ENCODE results near the gene TMEM30A. TPM values are rescaled to one million over a fixed set of nuclear protein-coding genes. Genes with fewer than 3 reads are reported as not detected.

The TMEM30A gene
- total RNA-seq, 1 experiment from 2014 or later, result 36.8 TPM

DNA sequence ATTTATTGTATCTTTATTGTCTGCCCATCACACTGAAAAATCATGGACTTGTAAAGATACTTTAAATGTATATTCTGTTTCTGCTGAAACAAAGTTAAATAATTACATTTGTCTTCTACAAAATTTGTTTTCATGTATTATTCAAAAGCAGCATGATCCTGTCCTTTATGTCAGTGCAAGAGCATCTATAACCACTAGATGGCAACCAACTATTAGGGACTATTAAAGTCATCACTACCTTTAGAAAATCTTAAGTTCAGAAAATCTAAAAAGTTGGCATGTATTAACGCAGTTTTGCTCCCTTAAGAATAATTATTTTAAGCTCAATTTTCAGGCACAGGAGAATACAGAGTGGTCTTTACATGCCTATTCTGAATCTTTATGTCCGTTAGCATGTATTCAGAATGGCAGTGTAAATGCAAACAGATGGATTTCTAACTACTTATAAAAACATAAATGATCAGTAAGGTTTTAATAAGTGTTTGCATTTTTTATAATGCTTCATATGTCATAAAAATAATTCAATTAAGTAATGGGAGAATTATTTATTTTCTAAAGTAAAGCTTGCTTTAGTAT is 17.8 kb downstream of the TMEM30A start:
- Histone ChIP-seq H3K9me2 (replicated peaks; ENCODE audit: low read length) (no peaks in the 10 kb centered on the region), H3K4me1 (ENCODE audit: insufficient read depth, low read length) (peaks cover 6% of the 10 kb centered on the region; the same call in 1 of the 2 replicates), H3K79me2 (ENCODE audit: low read length) (peaks cover 55% of the 10 kb centered on the region), H3K36me3 (ENCODE audit: low read depth, low read length) (0 out of 2 replicates have a peak, but pooled peaks cover 4% of the 10 kb centered on the region), H3K9me3 (ENCODE audit: low read length) (no peaks in the 10 kb centered on the region), H3K27me3 (ENCODE audit: low read length) (no peaks in the 10 kb centered on the region), H3K27ac (ENCODE audit: low read length) (no peak overlapping the region), H4K20me1 (ENCODE audit: low read length) (no peaks in the 10 kb centered on the region), H3K9ac (ENCODE audit: low read length) (no peak overlapping the region), H2AFZ (ENCODE audit: low read length) (no peak overlapping the region), H3F3A (ENCODE audit: low read length, unreplicated experiment) (no peaks in the 10 kb centered on the region), H3K4me2 (ENCODE audit: low read length) (no peak overlapping the region), H3K4me3 (ENCODE audit: low read length) (no peak overlapping the region)
- BruUV-seq (replicated peaks), result no TSS peak
- TF ChIP-seq, protein P1, sequence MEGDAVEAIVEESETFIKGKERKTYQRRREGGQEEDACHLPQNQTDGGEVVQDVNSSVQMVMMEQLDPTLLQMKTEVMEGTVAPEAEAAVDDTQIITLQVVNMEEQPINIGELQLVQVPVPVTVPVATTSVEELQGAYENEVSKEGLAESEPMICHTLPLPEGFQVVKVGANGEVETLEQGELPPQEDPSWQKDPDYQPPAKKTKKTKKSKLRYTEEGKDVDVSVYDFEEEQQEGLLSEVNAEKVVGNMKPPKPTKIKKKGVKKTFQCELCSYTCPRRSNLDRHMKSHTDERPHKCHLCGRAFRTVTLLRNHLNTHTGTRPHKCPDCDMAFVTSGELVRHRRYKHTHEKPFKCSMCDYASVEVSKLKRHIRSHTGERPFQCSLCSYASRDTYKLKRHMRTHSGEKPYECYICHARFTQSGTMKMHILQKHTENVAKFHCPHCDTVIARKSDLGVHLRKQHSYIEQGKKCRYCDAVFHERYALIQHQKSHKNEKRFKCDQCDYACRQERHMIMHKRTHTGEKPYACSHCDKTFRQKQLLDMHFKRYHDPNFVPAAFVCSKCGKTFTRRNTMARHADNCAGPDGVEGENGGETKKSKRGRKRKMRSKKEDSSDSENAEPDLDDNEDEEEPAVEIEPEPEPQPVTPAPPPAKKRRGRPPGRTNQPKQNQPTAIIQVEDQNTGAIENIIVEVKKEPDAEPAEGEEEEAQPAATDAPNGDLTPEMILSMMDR (conservative IDR thresholded peaks at IDR 0.05; ENCODE audit: low read depth, low read length), result peak; percentile 79
- no peak for TF ChIP-seq EZH2phosphoT487 (IDR thresholded peaks at IDR 0.05; ENCODE audit: borderline replicate concordance, low read length)
- ChIA-PET CTCF (interaction anchor here (0.6 to 1.4 kb wide), 3 partner anchors 258 to 280 kb away, joined by 3 to 7 read pairs (median 4); no protein-coding TSS in a partner anchor), POLR2A (ENCODE audit: unreplicated experiment) (interaction anchor here (0.6 kb wide), 1 partner anchor 487 kb away, joined by 4 read pairs; no protein-coding TSS in a partner anchor)
- peak; percentile 67 for DNase-seq
- intact Hi-C loops (cut with micrococcal nuclease), result loop anchor here (1.0 to 5.0 kb wide), 4 partner anchors 18 to 259 kb away; no protein-coding TSS in a partner anchor
- peak; percentile 60 for ATAC-seq

DNA sequence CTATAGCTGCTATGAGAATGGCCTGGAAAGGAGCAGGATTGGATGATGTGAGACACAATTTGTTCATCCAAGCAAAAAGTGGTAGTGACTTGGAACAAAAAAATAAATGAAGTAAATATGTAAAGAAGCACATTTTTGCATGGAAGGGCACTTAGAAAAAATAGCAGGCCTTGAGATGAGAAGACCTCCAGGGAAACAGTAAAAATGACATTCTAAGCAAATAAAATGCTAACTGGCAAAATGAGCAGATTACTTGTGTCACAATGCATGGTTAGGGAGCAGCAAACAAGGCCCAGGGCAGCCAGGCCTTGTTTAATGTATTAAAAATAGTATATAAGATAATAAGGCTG is 21.2 kb downstream of the TMEM30A start:
- Histone ChIP-seq H3K9ac (ENCODE audit: low read length) (no peak overlapping the region), H3K9me3 (ENCODE audit: low read length) (no peaks in the 10 kb centered on the region), H3K36me3 (ENCODE audit: low read depth, low read length) (0 out of 2 replicates have a peak, but pooled peaks cover 5% of the 10 kb centered on the region), H3F3A (ENCODE audit: low read length, unreplicated experiment) (no peaks in the 10 kb centered on the region), H3K4me3 (ENCODE audit: low read length) (no peak overlapping the region), H3K4me1 (ENCODE audit: insufficient read depth, low read length) (peaks cover 3% of the 10 kb centered on the region; the same call in 1 of the 2 replicates), H2AFZ (ENCODE audit: low read length) (no peak overlapping the region), H3K9me2 (replicated peaks; ENCODE audit: low read length) (no peaks in the 10 kb centered on the region), H3K79me2 (ENCODE audit: low read length) (peaks cover 24% of the 10 kb centered on the region), H3K27ac (ENCODE audit: low read length) (no peak overlapping the region), H3K4me2 (ENCODE audit: low read length) (no peak overlapping the region), H4K20me1 (ENCODE audit: low read length) (no peaks in the 10 kb centered on the region), H3K27me3 (ENCODE audit: low read length) (no peaks in the 10 kb centered on the region)
- intact Hi-C loops (cut with micrococcal nuclease), result no loop called here
- CTCF ChIA-PET, result no interaction called here
- POLR2A ChIA-PET (ENCODE audit: unreplicated experiment), result no interaction called here
- ATAC-seq (no peak), DNase-seq (no peak)
- TF ChIP-seq EZH2phosphoT487 (IDR thresholded peaks at IDR 0.05; ENCODE audit: borderline replicate concordance, low read length) (no peak), EZH2 (IDR thresholded peaks at IDR 0.05; ENCODE audit: low read length, unreplicated experiment) (no peak)
- TF ChIP-seq, protein P1 (conservative IDR thresholded peaks at IDR 0.05; ENCODE audit: low read depth, low read length), result no peak
- BruUV-seq (replicated peaks), result no TSS peak

DNA sequence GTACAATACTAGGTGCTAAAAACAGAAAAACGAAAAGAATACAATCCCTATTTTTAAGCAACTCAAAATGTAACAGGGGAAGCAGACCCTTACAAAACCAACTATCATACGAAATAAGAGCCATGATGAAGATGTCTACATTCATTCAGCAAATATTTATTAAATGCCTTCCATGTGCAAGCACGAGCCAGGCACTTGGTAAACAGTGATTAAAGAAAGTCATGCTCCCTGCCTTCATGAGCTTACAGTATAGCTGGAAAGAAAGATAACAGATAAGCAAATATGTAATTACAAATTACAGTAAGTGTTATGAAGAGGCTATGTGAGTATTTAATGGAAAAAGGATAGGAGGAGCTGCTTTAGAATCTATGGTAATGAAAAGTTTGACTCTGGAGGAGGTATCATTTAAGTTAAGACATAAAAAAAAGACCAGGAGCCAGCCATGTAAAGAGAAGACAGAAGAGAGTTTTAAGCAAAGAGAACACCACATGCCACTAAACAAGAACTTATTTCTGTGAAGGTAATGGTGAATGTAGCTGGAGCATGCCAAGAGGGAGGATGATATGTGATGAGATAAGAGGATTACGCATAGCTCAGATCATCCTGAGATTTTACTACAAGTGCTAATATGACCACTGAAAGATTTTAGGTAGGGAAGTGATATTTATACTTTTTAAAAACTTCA is 21.7 kb downstream of the TMEM30A start:
- DNase-seq (no peak), ATAC-seq (no peak)
- Histone ChIP-seq H3K27ac (ENCODE audit: low read length) (no peak overlapping the region), H3K9ac (ENCODE audit: low read length) (no peak overlapping the region), H4K20me1 (ENCODE audit: low read length) (no peaks in the 10 kb centered on the region), H3K4me2 (ENCODE audit: low read length) (no peak overlapping the region), H3K27me3 (ENCODE audit: low read length) (no peaks in the 10 kb centered on the region), H2AFZ (ENCODE audit: low read length) (no peak overlapping the region), H3K9me3 (ENCODE audit: low read length) (no peaks in the 10 kb centered on the region), H3K79me2 (ENCODE audit: low read length) (peaks cover 19% of the 10 kb centered on the region), H3K4me1 (ENCODE audit: insufficient read depth, low read length) (no peaks in the 10 kb centered on the region), H3K9me2 (replicated peaks; ENCODE audit: low read length) (no peaks in the 10 kb centered on the region), H3F3A (ENCODE audit: low read length, unreplicated experiment) (no peaks in the 10 kb centered on the region), H3K4me3 (ENCODE audit: low read length) (no peak overlapping the region), H3K36me3 (ENCODE audit: low read depth, low read length) (0 out of 2 replicates have a peak, but pooled peaks cover 5% of the 10 kb centered on the region)
- ChIA-PET CTCF (no interaction called here), POLR2A (ENCODE audit: unreplicated experiment) (no interaction called here)
- no peak for TF ChIP-seq EZH2phosphoT487 (IDR thresholded peaks at IDR 0.05; ENCODE audit: borderline replicate concordance, low read length)
- TF ChIP-seq, protein P1 (conservative IDR thresholded peaks at IDR 0.05; ENCODE audit: low read depth, low read length), result no peak
- intact Hi-C loops (cut with micrococcal nuclease), result no loop called here
- no TSS peak for BruUV-seq (replicated peaks)

Measured in PC-3 (cell line).